Stimulated activated CD4-positive, alpha-beta T cell treated with anti-CD3 and anti-CD28 coated beads, Interleukin-15, amount 100 ng/mL, for 1 hour (primary cell): Measurements from ENCODE around the gene CFAP20DC.
A peak's percentile ranks its signal among the peaks of the same experiment; 100 is the strongest.
"Not testable (repeated sequence)": the region's sequence is repeated elsewhere in the genome, so short reads cannot be mapped to it uniquely, and the experiment has no call there.

Source experiments
- DNase-seq, 2 donors: peaks; one replicate each; pipeline ENCODE4 v3.0.0-alpha.2; 2020; ENCODE audit warnings: low read depth in 1 of 2, low spot score in 1 of 2

CFAP20DC gene

DNA sequence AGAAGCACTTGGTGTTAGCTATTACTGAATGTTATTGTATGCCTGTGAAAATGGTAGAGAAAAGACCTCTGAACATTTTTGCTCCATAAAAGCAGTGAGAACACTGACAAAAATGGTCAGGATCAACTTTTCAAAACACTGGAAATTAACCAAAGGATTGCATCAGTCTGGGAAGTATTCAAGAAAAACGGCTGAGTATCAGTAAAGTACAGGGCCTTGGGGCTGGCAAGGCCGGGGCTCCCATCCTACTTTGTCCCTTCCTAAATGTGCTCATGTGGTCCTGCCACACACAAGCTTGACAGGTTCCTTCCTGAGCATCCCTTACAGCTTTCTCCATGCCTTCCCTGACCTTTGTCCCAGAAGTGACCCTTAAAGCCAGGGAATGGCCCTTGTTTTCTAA is 84.0 kb downstream of the CFAP20DC start:
- DNase-seq = no peak

DNA sequence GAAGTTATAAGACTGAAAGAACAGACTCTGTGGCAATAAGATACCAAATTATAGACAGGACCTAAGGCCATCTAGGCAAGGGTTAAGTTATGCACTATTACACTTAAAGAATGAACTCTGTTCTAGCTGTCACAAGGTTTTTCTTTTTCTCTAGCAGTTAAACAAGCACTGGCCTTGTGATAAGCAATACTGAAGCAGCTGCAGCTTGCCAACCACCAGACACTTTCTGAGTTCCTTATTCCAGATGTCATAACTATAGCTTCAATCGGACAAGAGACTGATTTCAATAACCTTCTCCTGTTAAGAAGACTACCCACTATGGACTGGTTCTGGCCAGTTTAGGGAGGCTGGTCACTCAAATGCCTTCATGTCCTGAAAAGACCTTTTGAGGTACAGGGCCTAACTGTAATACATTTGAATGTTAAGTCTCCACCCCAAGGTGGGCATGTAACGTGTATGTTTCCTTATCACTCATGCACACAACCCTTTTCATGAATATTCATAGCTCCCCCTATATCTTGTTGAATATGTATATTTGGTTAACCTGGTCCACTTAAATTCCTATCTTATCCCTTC is 85.8 kb downstream of the CFAP20DC start:
- DNase-seq = no peak

DNA sequence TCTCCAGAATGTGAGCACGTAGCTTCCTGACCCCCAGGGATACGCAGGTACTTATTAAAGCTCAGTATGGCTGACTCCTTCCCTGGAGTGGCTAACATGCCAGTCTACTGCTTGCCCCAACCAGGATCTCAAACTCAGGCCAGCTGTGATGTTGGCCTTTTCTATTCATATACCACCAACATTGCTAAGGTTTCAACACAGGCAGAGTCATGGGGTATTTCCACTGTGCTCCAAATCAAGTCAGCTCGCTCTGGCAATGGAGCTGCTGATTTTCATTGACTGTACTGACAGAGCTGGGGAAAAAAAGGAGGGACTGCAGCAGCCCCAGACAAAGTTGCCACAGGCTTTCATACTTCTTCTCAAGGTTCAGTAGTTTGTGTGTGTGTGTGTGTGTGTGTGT is 87.0 kb downstream of the CFAP20DC start:
- no peak for DNase-seq

DNA sequence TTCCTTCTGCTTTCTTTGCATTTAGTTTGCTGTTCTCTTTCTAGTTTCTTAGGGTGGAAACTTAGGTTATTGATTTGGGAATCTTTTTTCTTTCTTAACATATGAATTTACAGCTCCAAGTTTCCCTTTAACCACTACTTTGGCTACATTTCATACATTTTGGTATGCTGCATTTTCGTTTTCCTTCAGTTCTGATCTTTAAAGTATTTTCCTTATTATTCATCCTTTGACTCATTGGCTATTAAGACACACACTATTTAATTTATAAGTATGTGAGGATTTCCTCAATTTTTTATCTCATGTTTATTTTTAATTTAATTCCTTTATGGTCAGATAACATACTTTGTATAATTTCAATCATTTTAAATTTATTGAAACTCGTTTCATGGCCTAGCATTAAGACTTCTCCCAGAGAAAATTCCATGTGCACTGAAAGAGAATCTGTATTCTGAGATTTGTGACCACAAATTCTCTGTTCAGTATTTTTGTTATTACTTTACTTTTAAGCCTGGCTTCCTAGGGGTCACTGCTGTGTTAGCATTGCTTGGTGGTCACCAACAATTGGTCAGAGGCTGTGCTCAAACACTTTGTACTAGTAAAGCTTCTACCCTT is 87.7 kb downstream of the CFAP20DC start:
- DNase-seq = no peak

DNA sequence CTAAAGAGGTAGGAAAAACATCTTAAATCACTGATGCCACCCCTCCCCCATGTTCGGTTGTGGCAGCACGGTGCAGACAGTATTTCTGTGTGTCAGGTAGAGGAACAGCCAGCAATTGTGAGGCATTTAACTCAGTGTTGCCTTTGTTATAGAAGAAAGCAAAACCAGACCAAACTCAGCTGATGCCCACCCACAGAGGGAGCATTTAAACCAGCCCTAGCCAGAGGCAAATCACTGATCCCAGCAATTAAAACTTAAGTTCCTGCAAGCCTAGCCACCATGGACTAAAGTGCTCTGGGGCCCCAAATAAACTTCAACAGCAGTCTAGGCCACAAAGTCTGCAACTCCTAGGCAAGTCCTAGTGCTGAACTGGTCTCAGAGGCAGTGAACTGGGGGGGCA is 94.5 kb downstream of the CFAP20DC start:
- DNase-seq = no peak

DNA sequence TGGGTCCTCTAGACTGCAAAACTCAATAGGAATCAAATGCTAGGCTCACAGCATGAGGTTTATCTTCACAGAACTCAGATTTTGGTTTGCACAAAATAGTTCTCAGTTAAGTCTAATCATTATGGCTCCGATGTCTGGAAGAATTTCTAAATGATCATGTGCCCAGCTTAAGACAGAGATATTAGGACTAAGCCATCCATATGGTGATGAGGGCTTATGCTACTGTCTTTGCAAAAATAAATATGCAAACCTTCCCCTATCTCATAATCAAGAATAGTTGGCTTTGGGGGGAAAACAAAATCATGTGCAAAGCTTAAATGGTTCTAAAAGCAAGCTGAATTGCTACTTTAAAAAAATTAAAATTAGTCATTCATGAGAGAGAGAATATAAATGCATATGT is 96.5 kb downstream of the CFAP20DC start:
- no peak for DNase-seq

DNA sequence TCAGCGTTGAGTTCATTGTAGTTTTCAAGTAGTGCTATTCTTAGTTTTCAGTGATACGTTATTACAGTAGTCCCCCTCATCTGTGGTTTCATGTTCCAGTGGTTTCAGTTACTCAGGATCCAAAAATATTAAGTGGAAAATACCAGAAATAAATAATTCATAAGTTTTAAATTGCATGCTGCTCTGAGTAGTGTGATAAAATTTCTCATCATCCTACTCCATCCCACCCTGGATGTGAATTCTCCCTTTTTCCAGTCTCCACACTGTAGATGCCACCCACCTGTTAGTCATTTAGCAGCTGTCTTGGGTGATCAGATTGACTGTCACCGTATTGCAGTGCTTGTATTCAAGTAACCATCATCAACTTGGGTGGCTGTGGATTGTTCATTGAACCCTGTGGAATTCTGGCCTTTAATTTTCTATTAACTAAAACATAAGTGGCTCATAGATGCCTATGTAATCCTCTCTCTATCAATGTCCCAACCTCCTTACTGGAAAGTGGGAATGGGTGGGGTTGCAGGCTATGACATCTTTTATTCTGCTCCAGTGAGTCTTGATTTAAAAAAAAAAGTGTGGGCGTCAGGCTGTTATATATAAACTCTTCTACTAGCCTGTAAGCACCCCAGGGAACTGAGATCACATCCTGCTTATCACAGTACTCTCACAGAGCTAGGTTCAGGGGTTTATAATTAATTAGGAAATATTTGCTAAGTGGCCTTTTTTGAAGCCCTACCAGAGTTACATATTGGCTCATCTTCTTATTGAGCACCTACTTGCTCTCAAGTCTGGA is 97.5 kb downstream of the CFAP20DC start:
- DNase-seq = no peak

DNA sequence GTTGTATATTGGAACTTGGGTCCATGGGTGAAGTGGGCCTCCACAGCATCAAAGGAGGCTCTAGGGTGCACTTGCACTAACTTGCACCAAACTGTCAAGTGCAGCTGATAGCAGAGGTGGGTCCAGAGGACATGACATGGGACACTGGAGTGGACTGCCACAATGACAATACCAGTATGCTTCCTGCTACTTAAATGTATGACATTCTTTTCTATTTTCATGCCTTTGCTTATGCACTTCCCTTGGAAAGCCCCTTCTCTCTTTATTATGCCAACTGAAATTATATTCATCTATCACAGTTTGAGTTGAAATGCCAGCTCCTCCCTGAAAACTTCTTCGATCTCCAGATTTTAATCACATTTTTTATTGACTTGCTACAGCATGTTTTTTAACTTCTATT is 101.8 kb downstream of the CFAP20DC start:
- no peak for DNase-seq

DNA sequence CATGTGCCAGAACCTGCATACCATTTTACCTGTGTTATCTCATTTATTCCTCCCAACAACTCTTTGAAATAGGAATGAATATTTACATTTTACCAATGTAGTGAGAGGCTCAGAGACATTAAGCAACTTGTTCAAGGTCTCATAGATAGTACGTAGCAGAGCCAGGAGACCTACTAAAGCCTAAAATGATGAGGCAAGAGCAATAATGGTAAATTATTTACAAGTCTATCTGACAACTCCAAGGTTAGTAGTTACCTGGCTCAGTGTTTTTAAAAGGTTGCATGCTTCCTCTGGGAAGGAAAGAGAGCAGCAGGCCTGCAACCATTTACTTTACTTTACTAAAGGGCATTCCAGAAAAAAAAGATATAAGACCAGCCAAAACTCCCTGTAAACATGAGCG is 103.0 kb downstream of the CFAP20DC start:
- DNase-seq = no peak

DNA sequence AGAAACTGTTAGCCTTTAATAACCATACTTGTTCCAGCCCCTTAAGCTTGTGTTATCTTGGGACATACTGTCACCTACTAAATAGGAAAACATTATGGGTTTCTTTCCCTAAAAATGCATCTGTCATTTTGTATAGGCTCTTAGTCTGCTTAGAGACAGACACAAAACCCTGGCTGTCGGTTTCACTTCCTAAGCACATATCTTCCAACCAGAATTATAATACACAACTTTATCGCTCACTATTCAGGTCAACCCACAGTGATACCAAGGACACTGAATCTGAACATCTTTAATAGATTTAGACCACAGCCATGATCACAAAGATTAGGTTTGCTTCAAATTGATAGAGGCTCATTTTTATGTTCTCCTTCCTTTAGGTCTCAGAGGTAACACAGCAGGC is 111.8 kb downstream of the CFAP20DC start:
- no peak for DNase-seq

DNA sequence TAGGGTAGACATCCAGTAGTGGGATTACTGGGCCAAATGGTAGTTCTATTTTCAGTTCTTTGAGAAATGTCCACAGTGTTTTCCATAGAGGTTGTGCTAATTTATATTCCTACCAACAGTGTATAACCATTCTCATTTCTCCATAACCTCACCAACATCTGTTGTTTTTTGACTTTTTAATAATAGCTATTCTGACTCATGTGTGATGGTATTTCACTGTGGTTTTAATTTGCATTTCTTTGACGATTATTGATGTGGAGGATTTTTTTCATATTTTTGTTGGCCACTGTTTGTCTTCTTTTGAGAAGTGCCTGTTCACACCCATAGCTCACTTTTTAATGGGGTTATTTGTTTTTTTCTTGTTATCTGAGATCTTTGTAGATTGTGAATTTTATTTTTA is 125.2 kb downstream of the CFAP20DC start:
- no peak for DNase-seq

DNA sequence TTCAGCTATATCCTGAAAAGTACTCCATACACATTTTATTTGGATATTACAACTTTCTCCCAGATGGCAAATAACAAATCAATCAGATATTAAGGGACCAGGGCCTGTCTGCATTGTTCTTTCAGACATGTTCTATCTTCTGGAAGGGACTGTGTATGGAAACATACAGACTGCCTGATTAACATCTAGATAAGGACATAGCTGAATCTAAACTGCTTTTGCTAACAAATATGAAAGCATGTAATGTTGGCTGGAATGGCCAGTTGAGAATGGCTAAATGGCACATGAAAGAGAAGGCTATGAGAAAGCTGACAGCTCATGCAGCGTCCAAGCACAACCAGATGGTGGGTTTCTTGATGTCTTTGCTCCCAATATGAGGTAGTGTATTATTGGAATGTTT is 149.4 kb downstream of the CFAP20DC start:
- no peak for DNase-seq

DNA sequence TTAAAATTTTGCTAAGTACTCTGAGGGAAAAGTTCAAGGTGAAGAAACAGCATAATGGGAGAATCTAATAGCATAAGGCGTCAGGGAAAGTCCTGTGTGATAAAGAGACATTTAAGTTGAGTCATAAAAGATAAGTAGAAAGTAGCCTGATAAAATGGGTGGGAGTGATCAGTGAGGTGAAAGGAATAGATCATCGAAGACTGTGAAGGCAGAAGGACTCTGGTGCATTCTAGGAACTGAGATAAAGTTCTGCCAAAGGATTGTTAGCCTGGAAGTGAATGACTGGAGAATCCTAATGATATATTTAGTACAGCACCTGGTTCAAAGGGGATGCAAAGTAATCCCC is 149.9 kb downstream of the CFAP20DC start:
- DNase-seq = no peak

DNA sequence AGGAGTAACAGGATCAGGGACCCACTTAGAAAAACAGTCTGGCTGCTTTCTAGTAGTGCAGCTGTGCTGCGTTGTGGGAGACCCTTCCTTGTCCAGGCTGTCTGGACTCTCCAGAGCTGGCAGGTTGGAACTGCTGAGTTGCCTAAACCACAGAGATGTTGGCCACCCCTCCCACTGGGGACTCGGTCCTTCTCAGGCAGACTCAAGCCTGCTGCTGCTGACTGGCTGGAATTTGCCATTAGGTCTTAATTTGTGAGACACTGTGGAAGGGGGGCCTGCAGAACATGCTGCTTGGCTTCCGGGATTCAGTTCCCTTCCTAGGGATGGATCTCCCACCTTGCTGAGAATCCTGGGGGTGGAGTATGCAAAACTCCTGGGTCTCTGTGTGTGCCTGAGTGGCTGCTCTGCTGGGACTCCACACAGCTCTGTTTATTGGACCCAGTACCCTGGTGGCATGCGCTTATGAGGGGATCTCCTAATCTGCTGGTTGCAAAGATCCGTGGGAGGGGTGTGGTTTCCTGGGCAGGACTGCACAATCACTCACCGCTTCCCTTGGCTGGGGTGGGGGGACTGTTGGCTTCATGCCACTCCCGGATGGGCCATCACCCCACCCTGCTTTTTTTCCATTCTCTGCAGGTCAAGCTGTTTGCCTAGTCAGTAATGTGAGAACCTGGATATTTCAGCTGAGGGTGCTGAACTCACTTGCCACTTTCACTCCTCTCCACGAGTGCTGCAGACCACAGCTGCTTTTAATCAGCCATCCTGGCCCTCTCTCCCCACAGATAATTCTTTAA is 150.5 kb downstream of the CFAP20DC start:
- DNase-seq = peak in 1 of 2 donors; percentile 2

DNA sequence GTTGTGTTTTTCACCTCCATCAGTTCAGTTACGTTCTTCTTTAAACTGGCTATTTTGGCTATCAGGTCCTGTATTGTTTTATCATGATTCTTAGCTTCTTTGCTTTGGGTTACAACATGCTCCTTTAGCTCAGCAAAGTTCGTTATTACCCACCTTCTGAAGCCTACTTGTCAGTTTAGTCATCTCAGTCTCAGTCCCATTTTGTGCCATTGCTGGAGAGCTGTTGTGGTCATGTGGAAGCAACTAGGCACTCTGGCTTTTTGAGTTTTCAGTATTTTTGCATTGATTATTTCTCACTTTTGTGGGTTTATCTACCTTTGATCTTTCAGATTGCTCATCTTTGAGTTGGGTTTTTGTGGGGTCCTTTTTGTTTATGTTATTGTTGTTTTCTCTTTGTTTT is 151.3 kb downstream of the CFAP20DC start:
- DNase-seq = no peak

DNA sequence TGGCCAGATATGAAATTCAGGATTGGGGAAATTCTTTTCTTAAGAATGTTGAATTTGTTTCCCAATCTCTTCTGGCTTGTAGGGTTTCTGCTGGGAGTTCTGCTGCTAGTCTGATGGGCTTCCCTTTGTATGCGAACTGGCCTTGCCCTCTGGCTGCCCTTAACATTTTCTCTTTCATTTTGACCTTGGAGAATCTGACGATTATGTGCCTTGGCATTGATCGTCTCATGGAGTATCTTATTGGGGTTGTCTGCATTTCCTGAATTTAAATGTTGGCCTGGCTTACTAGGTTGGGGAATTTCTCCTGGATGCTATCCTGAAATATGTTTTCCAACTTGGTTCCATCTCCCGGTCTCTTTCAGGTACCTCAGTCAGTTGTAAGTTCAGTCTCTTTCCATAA is 152.2 kb downstream of the CFAP20DC start:
- no peak for DNase-seq

DNA sequence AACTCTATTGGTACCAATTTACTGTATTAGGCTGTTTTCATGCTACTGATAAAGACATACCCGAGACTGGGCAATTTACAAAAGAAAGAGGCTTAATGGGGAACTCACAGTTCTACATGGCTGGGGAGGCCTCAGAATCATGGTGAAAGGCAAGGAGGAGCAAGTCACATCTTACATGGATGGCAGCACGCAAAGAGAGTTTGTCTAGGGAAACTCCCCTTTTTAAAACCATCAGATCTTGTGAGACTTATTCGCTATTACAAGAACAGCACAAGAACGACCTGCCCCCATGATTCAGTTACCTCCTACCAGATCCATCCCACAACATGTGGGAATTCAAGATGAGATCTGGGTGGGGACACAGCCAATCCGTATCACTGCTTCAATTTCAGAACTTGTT is 154.1 kb downstream of the CFAP20DC start:
- DNase-seq = not testable (repeated sequence)

DNA sequence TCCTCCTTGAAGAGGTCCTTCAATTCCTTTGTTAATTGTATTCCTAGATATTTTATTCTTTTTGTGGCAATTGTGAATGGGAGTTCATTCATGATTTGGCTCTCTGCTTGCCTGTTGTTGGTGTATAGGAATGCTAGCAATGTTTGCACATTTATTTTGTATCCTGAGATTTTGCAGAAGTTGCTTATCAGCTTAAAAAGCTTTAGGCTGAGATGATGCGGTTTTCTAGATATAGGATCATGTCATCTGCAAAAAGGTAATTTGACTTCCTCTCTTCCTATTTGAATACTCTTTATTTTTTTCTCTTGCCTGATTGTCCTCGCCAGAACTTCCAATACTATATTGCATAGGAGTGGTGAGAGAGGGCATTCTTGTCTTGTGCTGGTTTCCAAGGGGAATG is 157.3 kb downstream of the CFAP20DC start:
- not testable (repeated sequence) for DNase-seq

DNA sequence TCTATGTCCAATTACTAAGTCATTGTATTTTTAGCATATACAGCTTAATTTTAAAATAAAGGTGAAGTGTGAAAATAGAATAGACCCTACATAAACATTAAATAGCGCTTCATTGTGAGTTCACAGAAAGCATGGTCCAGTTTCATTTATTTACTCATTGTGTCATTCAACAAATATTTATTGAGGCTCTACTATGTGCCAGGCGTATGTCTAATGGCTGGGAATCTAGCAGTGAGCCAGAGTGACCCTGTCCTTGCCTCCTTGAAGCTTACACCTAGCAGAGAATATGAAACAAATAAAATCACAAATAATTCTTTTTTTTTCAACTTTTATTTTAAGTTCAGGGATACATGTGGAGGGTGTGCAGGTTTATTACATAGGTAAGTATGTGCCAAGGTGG is 161.7 kb downstream of the CFAP20DC start:
- DNase-seq = no peak

DNA sequence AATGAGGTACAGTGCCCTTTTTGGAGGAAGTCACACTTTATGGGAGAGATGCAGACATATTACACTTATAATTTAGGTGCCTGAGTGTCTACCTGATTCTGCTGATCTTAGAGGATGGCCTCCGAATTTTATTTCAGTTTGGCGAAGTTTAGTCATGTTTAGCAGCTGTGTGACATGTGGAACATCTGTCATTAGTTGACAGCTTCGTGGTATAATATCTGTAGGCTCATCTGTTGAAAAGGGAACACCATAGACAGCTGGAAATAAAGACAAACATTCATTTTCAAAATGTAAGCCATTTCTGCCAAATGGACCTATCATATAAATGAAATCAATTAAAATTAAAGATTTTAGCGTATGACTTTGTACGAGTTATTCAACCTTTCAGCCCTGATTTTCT is 165.4 kb downstream of the CFAP20DC start:
- no peak for DNase-seq

DNA sequence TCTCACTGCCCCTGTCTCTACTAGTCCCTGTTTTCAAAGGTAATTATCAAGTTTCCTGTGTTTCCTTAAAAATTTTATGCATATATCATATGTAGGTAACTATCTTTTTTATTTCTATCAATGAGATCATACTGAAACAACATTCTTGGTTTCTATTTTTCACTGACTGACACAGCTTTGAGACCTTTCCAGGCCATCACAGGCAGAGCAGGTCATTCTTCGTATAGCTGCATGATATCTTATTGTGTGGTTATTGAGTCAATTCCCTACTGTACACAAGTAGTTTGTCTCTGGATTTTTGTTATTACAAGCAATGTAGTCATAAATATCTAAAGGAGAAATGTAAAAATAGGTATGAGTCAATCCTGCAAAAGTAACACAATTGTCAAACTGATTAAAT is 169.6 kb downstream of the CFAP20DC start:
- DNase-seq = no peak

DNA sequence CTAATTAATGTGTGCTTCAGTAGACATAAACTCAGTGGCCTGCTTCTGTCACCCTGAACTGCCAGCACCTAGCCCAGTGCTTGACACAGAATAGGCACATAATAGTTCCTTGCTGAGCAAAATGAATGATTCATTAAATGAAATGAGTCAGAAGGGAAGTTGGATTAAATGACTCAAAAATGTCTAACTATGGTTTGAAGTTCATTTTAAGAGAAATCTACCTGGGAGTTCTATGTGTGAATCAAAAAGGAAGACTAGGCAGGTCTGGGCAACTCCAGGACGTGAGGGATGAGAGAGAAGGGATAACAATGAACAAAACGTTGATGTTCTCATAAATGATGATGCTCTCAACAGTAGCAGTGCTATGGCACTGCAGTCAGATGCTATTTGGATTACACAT is 175.0 kb downstream of the CFAP20DC start:
- DNase-seq = no peak
